Measurements from ENCODE around the gene C19orf25.

Gene C19orf25

GRCh38 chr19:1423436-1424191 lies 55.4 kb downstream of the C19orf25 start:
- POLR2A ChIA-PET = no interaction called here
- TF ChIP-seq CTCF (IDR thresholded peaks at IDR 0.05; ENCODE audit: control extremely low read depth, extremely low read depth, low read depth, missing control alignments) = no peak
- CTCF ChIA-PET = no interaction called here
- DNase-seq (ENCODE audit: extremely low spot score) = no peak

Measured in GM10248 (cell line).